H1 (cell line): ENCODE measurements around the gene HYDIN. TPM values are rescaled to one million over a fixed set of nuclear protein-coding genes. Genes with fewer than 3 reads are reported as not detected.

Experiments used
- CTCF ChIA-PET: fragments of 300-600 bp; sonication (Branson Sonifier 250); formaldehyde crosslinking; loops from one replicate; lab custom pipeline; 2021; ENCODE audit not compliant: partially characterized antibody; lab: Charles Lee
- POLR2A ChIA-PET: fragments of 300-600 bp; sonication (Branson Sonifier 250); formaldehyde crosslinking; loops from one replicate; lab custom pipeline; 2021; ENCODE audit warnings: inconsistent platforms; ENCODE audit not compliant: partially characterized antibody; lab: Charles Lee
- DNase-seq, 2 experiments: peaks; one replicate each; pipeline versions ENCODE4 v3.0.0 to v3.0.0-alpha.2; 2010 to 2022; ENCODE audit warnings: low spot score in 2 of 2, low read depth in 1 of 2, mixed read lengths in 1 of 2
- FAIRE-seq: peaks from 2 replicates; lab custom pipeline; 2011; peaks lifted over from hg19 to GRCh38; lab: Jason Lieb, UNC
- H2AFZ ChIP-seq: 2 replicates; pipeline ENCODE4 v1.8.1; 2012; ENCODE audit warnings: low read length, inconsistent platforms
- H2AK5ac ChIP-seq: 2 replicates; pipeline ENCODE4 v1.6.1; 2013; ENCODE audit warnings: low read depth, low read length
- H2BK120ac ChIP-seq: replicated peaks from 2 replicates; pipeline ENCODE3; 2013; ENCODE audit warnings: low read depth, low read length, inconsistent platforms
- H2BK12ac ChIP-seq: 2 replicates; pipeline ENCODE4 v1.6.1; 2013; ENCODE audit warnings: low read depth, low read length
- H2BK15ac ChIP-seq: 2 replicates; pipeline ENCODE4 v1.6.1; 2013; ENCODE audit warnings: low read length
- H2BK20ac ChIP-seq: 2 replicates; pipeline ENCODE4 v1.6.1; 2013; ENCODE audit warnings: low read length
- H2BK5ac ChIP-seq: 2 replicates; pipeline ENCODE4 v1.6.1; 2013; ENCODE audit warnings: low read depth, low read length
- H3K14ac ChIP-seq: 2 replicates; pipeline ENCODE4 v1.6.1; 2013; ENCODE audit warnings: inconsistent platforms; ENCODE audit not compliant: insufficient read length
- H3K18ac ChIP-seq: 2 replicates; pipeline ENCODE4 v1.6.1; 2013; ENCODE audit warnings: low read length; ENCODE audit errors: extremely low read depth
- H3K23ac ChIP-seq: 2 replicates; pipeline ENCODE4 v1.6.1; 2013; ENCODE audit warnings: inconsistent platforms; ENCODE audit not compliant: insufficient read length
- H3K23me2 ChIP-seq: 2 replicates; pipeline ENCODE4 v1.6.1; 2013; ENCODE audit warnings: low read depth, low read length
- H3K27ac ChIP-seq: 2 replicates; pipeline ENCODE4 v1.6.1; 2011; ENCODE audit warnings: low read depth, low read length, inconsistent platforms
- H3K27me3 ChIP-seq, 4 experiments: replicated peaks in 1 of 4; 1 replicate in 1 of 4; 2 replicates in 3 of 4; pipeline versions ENCODE4 v1.6.1 to v1.8.1; 2011 to 2013; ENCODE audit warnings: low read length in 3 of 4, mild to moderate bottlenecking in 3 of 4, inconsistent platforms in 2 of 4, mixed read lengths in 2 of 4, moderate library complexity in 1 of 4; ENCODE audit not compliant: control insufficient read depth in 3 of 4, insufficient read depth in 3 of 4; ENCODE audit errors: extremely low read depth in 1 of 4
- H3K36me3 ChIP-seq, 4 experiments: 2 replicates each; pipeline versions ENCODE4 v1.6.1 to v1.8.1; 2011 to 2013; ENCODE audit warnings: mild to moderate bottlenecking in 4 of 4, low read length in 3 of 4, moderate library complexity in 2 of 4, control low read depth in 1 of 4, inconsistent platforms in 1 of 4; ENCODE audit not compliant: insufficient read depth in 4 of 4, control insufficient read depth in 2 of 4
- H3K4ac ChIP-seq: replicated peaks from 2 replicates; pipeline ENCODE3; 2013; ENCODE audit warnings: low read length, low read depth, mixed read lengths, inconsistent platforms; ENCODE audit not compliant: insufficient read length
- H3K4me1 ChIP-seq, 4 experiments: replicated peaks in 1 of 4; 1 replicate in 1 of 4; 2 replicates in 3 of 4; pipeline versions ENCODE4 v1.6.1 to v1.8.1; 2011 to 2013; ENCODE audit warnings: low read length in 3 of 4, inconsistent platforms in 2 of 4, mixed read lengths in 1 of 4; ENCODE audit not compliant: insufficient read depth in 4 of 4, control insufficient read depth in 3 of 4
- H3K4me2 ChIP-seq, 2 experiments: 2 replicates each; pipeline versions ENCODE4 v1.6.1 to v1.8.1; 2011 to 2013; ENCODE audit warnings: low read depth in 2 of 2, low read length in 2 of 2, control low read depth in 1 of 2, inconsistent platforms in 1 of 2, mild to moderate bottlenecking in 1 of 2; ENCODE audit not compliant: insufficient read depth in 1 of 2
- H3K4me3 ChIP-seq, 4 experiments: fragments of 200-600, 300-600 bp in 1 of 4; sonication (generic), shearing (Covaris generic), sonication (Bioruptor Twin) in 1 of 4; 2 replicates each; pipeline versions ENCODE4 v1.5.1 to v1.8.1; 2011 to 2016; ENCODE audit warnings: low read length in 4 of 4, low read depth in 3 of 4, control low read depth in 2 of 4, inconsistent platforms in 2 of 4, mild to moderate bottlenecking in 2 of 4, mixed read lengths in 1 of 4, moderate library complexity in 1 of 4; ENCODE audit not compliant: insufficient read depth in 2 of 4; ENCODE audit errors: extremely low read depth in 1 of 4
- H3K56ac ChIP-seq: replicated peaks from 2 replicates; pipeline ENCODE3; 2013; ENCODE audit warnings: low read depth, mild to moderate bottlenecking, mixed read lengths, low read length, inconsistent platforms; ENCODE audit not compliant: insufficient read length
- H3K79me1 ChIP-seq: 2 replicates; pipeline ENCODE4 v1.6.1; 2013; ENCODE audit warnings: low read depth, low read length, control low read depth
- H3K79me2 ChIP-seq, 2 experiments: 2 replicates each; pipeline versions ENCODE4 v1.6.1 to v1.8.1; 2012 to 2013; ENCODE audit warnings: low read length in 2 of 2, mild to moderate bottlenecking in 2 of 2, inconsistent platforms in 1 of 2; ENCODE audit not compliant: insufficient read depth in 2 of 2, control insufficient read depth in 1 of 2
- H3K9ac ChIP-seq, 4 experiments: replicated peaks in 1 of 4; 1 replicate in 1 of 4; 2 replicates in 3 of 4; pipeline versions ENCODE4 v1.6.1 to v1.8.1; 2011 to 2013; ENCODE audit warnings: low read depth in 3 of 4, low read length in 3 of 4, control low read depth in 2 of 4, mild to moderate bottlenecking in 2 of 4, moderate library complexity in 2 of 4, inconsistent platforms in 1 of 4; ENCODE audit errors: extremely low read depth in 1 of 4
- H3K9me3 ChIP-seq, 2 experiments: 2 replicates each; pipeline versions ENCODE4 v1.6.1 to v1.8.1; 2012 to 2013; ENCODE audit warnings: mild to moderate bottlenecking in 2 of 2, moderate library complexity in 2 of 2, control low read depth in 1 of 2, inconsistent platforms in 1 of 2, low read depth in 1 of 2, low read length in 1 of 2, mixed read lengths in 1 of 2; ENCODE audit not compliant: insufficient read depth in 2 of 2
- H4K20me1 ChIP-seq, 2 experiments: replicated peaks in 1 of 2; 2 replicates each; pipeline versions ENCODE3 to v1.8.1; 2011 to 2013; ENCODE audit warnings: inconsistent platforms in 2 of 2, low read length in 2 of 2, mild to moderate bottlenecking in 1 of 2; ENCODE audit not compliant: insufficient read depth in 2 of 2, control insufficient read depth in 1 of 2
- H4K5ac ChIP-seq: 2 replicates; pipeline ENCODE4 v1.6.1; 2013; ENCODE audit warnings: low read length, low read depth, mixed read lengths, inconsistent platforms; ENCODE audit not compliant: insufficient read length
- H4K8ac ChIP-seq: 2 replicates; pipeline ENCODE4 v1.8.0; 2013; ENCODE audit warnings: mild to moderate bottlenecking, moderate library complexity, low read length, inconsistent platforms; ENCODE audit not compliant: insufficient read depth; ENCODE audit errors: extremely low read depth
- H4K91ac ChIP-seq: replicated peaks from 2 replicates; pipeline ENCODE3; 2013; ENCODE audit warnings: low read length, mixed read lengths, inconsistent platforms; ENCODE audit not compliant: insufficient read length
- BACH1 ChIP-seq: IDR thresholded peaks from 2 replicates; pipeline ENCODE4 v1.6.1; 2012; ENCODE audit warnings: low read length, improper control_type of control experiment
- BCL11A ChIP-seq, 2 experiments: IDR thresholded peaks; one replicate each; pipeline ENCODE4 v1.6.1; 2011; ENCODE audit warnings: low read depth in 2 of 2, low read length in 2 of 2, mild to moderate bottlenecking in 2 of 2
- CHD2 ChIP-seq: IDR thresholded peaks from 2 replicates; pipeline ENCODE4 v1.6.1; 2012; ENCODE audit warnings: low read length, improper control_type of control experiment
- HDAC2 ChIP-seq, 2 experiments: fragments of 300-600 bp in 1 of 2; sonication (generic) in 1 of 2; IDR thresholded peaks; 2 replicates each; pipeline ENCODE4 v1.6.1; 2011 to 2012; ENCODE audit warnings: low read depth in 2 of 2, low read length in 2 of 2, mild to moderate bottlenecking in 2 of 2, moderate library complexity in 2 of 2, borderline replicate concordance in 1 of 2, inconsistent platforms in 1 of 2
- JUND ChIP-seq: IDR thresholded peaks from 2 replicates; pipeline ENCODE4 v1.6.1; 2011; ENCODE audit warnings: mild to moderate bottlenecking, improper control_type of control experiment, low read length
- PHF8 ChIP-seq: fragments of 200-600 bp; sonication (generic); conservative IDR thresholded peaks from 2 replicates; pipeline ENCODE4 v1.7.1; 2012; ENCODE audit warnings: low read depth, mild to moderate bottlenecking, inconsistent platforms, low read length, moderate library complexity
- RBBP5 ChIP-seq: IDR thresholded peaks from 2 replicates; pipeline ENCODE4 v1.7.1; 2012; ENCODE audit warnings: low read depth, mild to moderate bottlenecking, inconsistent platforms, low read length, moderate library complexity, borderline replicate concordance
- SIX5 ChIP-seq: IDR thresholded peaks from 2 replicates; pipeline ENCODE4 v1.6.1; 2011; ENCODE audit warnings: mild to moderate bottlenecking, low read depth, low read length
- SP2 ChIP-seq: IDR thresholded peaks from 2 replicates; pipeline ENCODE4 v1.6.1; 2012; ENCODE audit warnings: mild to moderate bottlenecking, low read length, inconsistent platforms
- SP4 ChIP-seq: IDR thresholded peaks from 2 replicates; pipeline ENCODE4 v1.6.1; 2012; ENCODE audit warnings: low read length, inconsistent platforms
- TBP ChIP-seq: IDR thresholded peaks from 2 replicates; pipeline ENCODE4 v1.6.1; 2011; ENCODE audit warnings: low read depth, low read length, improper control_type of control experiment
- WGBS, 2 experiments: shearing (Covaris generic) in 1 of 2; methylation state at CpG; one replicate each; pipeline versions ENCODE4 v1.1.6 to v1.1.7; 2013 to 2015; ENCODE audit warnings: low lambda C conversion rate in 2 of 2, mixed read lengths in 2 of 2, inconsistent platforms in 1 of 2, low coverage in 1 of 2, missing lambda C conversion rate in 1 of 2; ENCODE audit not compliant: insufficient replicate concordance in 2 of 2, insufficient coverage in 1 of 2, insufficient read length in 1 of 2; ENCODE audit errors: extremely low coverage in 1 of 2, missing lambda C conversion rate in 1 of 2; 5-methylcytosine and 5-hydroxymethylcytosine counted together
- polyA plus RNA-seq, 7 experiments: library from polyadenylated mRNA; depleted of rRNA in 3 of 7; stranded (reverse) in 5 of 7; unstranded in 2 of 7; fragments of >200 nt in 5 of 7; fragments of 200-250 nt in 2 of 7; gene quantifications; 1 replicate in 5 of 7; 2 replicates in 1 of 7; 4 replicates in 1 of 7; pipeline versions ENCODE4 v1.2.1 to v1.2.3, GENCODE V29; 2011 to 2013; ENCODE audit warnings: missing spikeins in 2 of 7, mixed read lengths in 2 of 7
- total RNA-seq: library from RNA; stranded (reverse); fragmentation: NEBNext Ultra II Directional; extraction: Animal tissue kit (Norgen Biotek cat#: 25700); gene quantifications from 2 replicates; pipeline ENCODE4 v1.2.1, GENCODE V29; 2021

The HYDIN gene
- total and polyA plus RNA-seq, 2 of the 8 experiments (the other 6 are each of a cell fraction or from before 2014, with no cell fraction given): 1.1 to 1.8 TPM

GRCh38 chr16:70800781-70801480, 429.6 kb downstream of the HYDIN start, which contains the start of gene VAC14:
Gene VAC14 (minus strand): TSS chr16:70801158. CDS start chr16:70800900, 258 bp downstream.
- ChIA-PET POLR2A (interaction anchor here (0.5 to 3.2 kb wide), 6 partner anchors 9 to 349 kb away, joined by 3 to 19 read pairs (median 4); no protein-coding TSS in a partner anchor), CTCF (interaction anchor here (1.3 kb wide), 1 partner anchor 17 kb away, joined by 3 read pairs; no protein-coding TSS in a partner anchor)
- DNase-seq: peak; percentile 81 to 99
- Histone ChIP-seq H3K9me3 (no peaks in the 10 kb centered on the region), H4K8ac (peak within 1 kb of the TSS; percentile 97), H3K23me2 (peaks cover 8% of the 10 kb centered on the region), H2AFZ (peak within 1 kb of the TSS; percentile 90), H2BK5ac (no peak within 1 kb of the TSS), H3K79me2 (peaks cover 14 to 47% of the 10 kb centered on the region in 2 experiments), H3K4ac (peak within 1 kb of the TSS; percentile 80), H3K27ac (peak within 1 kb of the TSS; percentile 66), H3K9ac (peak within 1 kb of the TSS; percentile 75 to 93 (median 86)), H3K36me3 (peaks cover 0 to 8% (median 0%) of the 10 kb centered on the region in 4 experiments; a peak in 2 of 8 replicates), H3K23ac (no peak within 1 kb of the TSS), H3K79me1 (peaks cover 21% of the 10 kb centered on the region), H2BK120ac (no peak within 1 kb of the TSS), H4K91ac (peak within 1 kb of the TSS; percentile 52), H3K4me2 (peak within 1 kb of the TSS; percentile 91 to 98), H3K18ac (no peak within 1 kb of the TSS), H3K4me3 (peak within 1 kb of the TSS; percentile 94 to 100 (median 95)), H3K27me3 (peaks cover 0 to 10% (median 2%) of the 10 kb centered on the region in 4 experiments; a peak in 5 of 7 replicates), H2BK12ac (no peak within 1 kb of the TSS), H2AK5ac (no peak within 1 kb of the TSS), H3K14ac (no peak within 1 kb of the TSS), H3K56ac (no peak within 1 kb of the TSS), H3K4me1 (peaks cover 1 to 5% (median 3%) of the 10 kb centered on the region in 4 experiments; a peak in 5 of 7 replicates), H2BK20ac (no peak within 1 kb of the TSS), H4K5ac (peak within 1 kb of the TSS; percentile 38), H4K20me1 (no peaks in the 10 kb centered on the region), H2BK15ac (0 out of 2 replicates have a peak within 1 kb of the TSS, but pooled peaks have one; percentile 47)
- FAIRE-seq: peak; percentile 78
- WGBS, 2 experiments: 1% methylated on average over 53 of the region's 64 CpGs; no CpG with 5 or more reads in 1 of the 2 experiments
- TF ChIP-seq JUND (no peak), BACH1 (no peak), RBBP5 (0 out of 2 replicates have a peak, but pooled peaks have one; percentile 65), BCL11A (IDR thresholded peaks at IDR 0.05; ENCODE audit: low read depth in 2 of 2, low read length in 2 of 2) (no peak), SP4 (peak; percentile 94), PHF8 (peak; percentile 94), SIX5 (no peak), TBP (peak; percentile 83), HDAC2 (IDR thresholded peaks at IDR 0.05; ENCODE audit: borderline replicate concordance in 1 of 2, low read depth in 2 of 2, low read length in 2 of 2) (peak in 1 of 2 experiments; percentile 93; a peak in 2 of 4 replicates), CHD2 (peak; percentile 52; the same call in 1 of the 2 replicates), SP2 (no peak)
